Panc1 (cell line): ENCODE results near the gene CTTNBP2NL. TPM values are rescaled to one million over a fixed set of nuclear protein-coding genes. Genes with fewer than 3 reads are reported as not detected.

Source experiments
- ATAC-seq: fragments of 200-7000 bp; cut with Tn5 transposase; 2 replicates; pipeline ENCODE4 v1.9.1; 2020; ENCODE audit warnings: mild to moderate bottlenecking, moderate library complexity
- BruUV-seq: library from RNA; stranded (reverse); fragments of 400-500 nt; replicated peaks from 2 replicates; lab custom pipeline; 2021; lab: Mats Ljungman, UMichigan
- CTCF ChIA-PET: fragments of 300-600 bp; sonication (Branson Sonifier 250); formaldehyde crosslinking; loops from one replicate; lab custom pipeline; 2022; ENCODE audit warnings: antibody characterized with exemption; lab: Charles Lee
- POLR2A ChIA-PET: fragments of 300-600 bp; sonication (Branson Sonifier 250); formaldehyde crosslinking; loops from one replicate; lab custom pipeline; 2022; ENCODE audit warnings: antibody characterized with exemption; lab: Charles Lee
- DNase-seq: peaks from one replicate; pipeline ENCODE4 v3.0.0-alpha.2; 2010; ENCODE audit warnings: low read depth, low spot score
- H3K27ac ChIP-seq: 2 replicates; pipeline ENCODE4 v1.5.1; 2011; ENCODE audit warnings: mild to moderate bottlenecking, low read length, inconsistent platforms
- H3K27me3 ChIP-seq: fragments of 200-500 bp; sonication (Bioruptor generic); 2 replicates; pipeline ENCODE4 v1.6.0; 2014; ENCODE audit warnings: low read length, inconsistent platforms; ENCODE audit not compliant: control insufficient read depth, insufficient read depth
- H3K36me3 ChIP-seq: fragments of 200-500 bp; sonication (Bioruptor generic); 2 replicates; pipeline ENCODE4 v1.5.1; 2014; ENCODE audit warnings: inconsistent platforms, mild to moderate bottlenecking, low read length, moderate library complexity; ENCODE audit not compliant: control insufficient read depth, insufficient read depth
- H3K4me1 ChIP-seq: 2 replicates; pipeline ENCODE4 v1.5.1; 2011; ENCODE audit warnings: inconsistent platforms, mild to moderate bottlenecking, low read length, moderate library complexity; ENCODE audit not compliant: control insufficient read depth, insufficient read depth
- H3K4me3 ChIP-seq, 2 experiments: 2 replicates each; pipeline ENCODE4 v1.5.1; 2011 to 2012; ENCODE audit warnings: low read depth in 2 of 2, low read length in 2 of 2, mild to moderate bottlenecking in 2 of 2, inconsistent platforms in 1 of 2, moderate library complexity in 1 of 2
- H3K9me3 ChIP-seq: fragments of 200-500 bp; sonication (Bioruptor generic); 2 replicates; pipeline ENCODE4 v1.5.1; 2014; ENCODE audit warnings: low read depth, mild to moderate bottlenecking, inconsistent platforms, low read length, moderate library complexity; ENCODE audit not compliant: control insufficient read depth, insufficient read depth
- CTCF ChIP-seq: fragments of 450-650 bp; IDR thresholded peaks from 2 replicates; pipeline ENCODE4 v1.5.1; 2017; ENCODE audit warnings: mild to moderate bottlenecking
- POLR2AphosphoS5 ChIP-seq: IDR thresholded peaks from 2 replicates; pipeline ENCODE4 v1.6.1; 2012; ENCODE audit warnings: mild to moderate bottlenecking, low read depth, low read length, moderate library complexity
- SIN3A ChIP-seq: IDR thresholded peaks from 2 replicates; pipeline ENCODE4 v1.6.1; 2012; ENCODE audit warnings: low read depth, mild to moderate bottlenecking, low read length, moderate library complexity, borderline replicate concordance; ENCODE audit not compliant: insufficient read depth
- TCF7L2 ChIP-seq: IDR thresholded peaks from 2 replicates; pipeline ENCODE4 v1.6.1; 2011; ENCODE audit warnings: mild to moderate bottlenecking, low read depth, low read length, inconsistent platforms
- in situ Hi-C: cut with HindIII; loops from 2 replicates; pipeline ENCODE4 v1.10.0; 2016; ENCODE audit warnings: low sequenced_read_pairs, low pct_unique_long_range_greater_than_20kb
- intact Hi-C: fragments of 100-400 bp; cut with micrococcal nuclease; formaldehyde crosslinking; loops from one replicate; pipeline ENCODE4 v1.10.0; 2022; ENCODE audit not compliant: unreplicated experiment
- total RNA-seq: library from RNA; stranded (reverse); gene quantifications from one replicate; pipeline ENCODE4 v1.2.1, GENCODE V29; 2021; ENCODE audit not compliant: unreplicated experiment
- TF ChIP-seq, protein P1 (sequence below), 2 experiments: IDR thresholded peaks; 2 replicates each; pipeline ENCODE4 v1.6.1; 2011 to 2012; ENCODE audit warnings: low read depth in 2 of 2, control low read depth in 1 of 2, low read length in 1 of 2, mild to moderate bottlenecking in 1 of 2, moderate library complexity in 1 of 2; ENCODE audit not compliant: insufficient read depth in 1 of 2

The CTTNBP2NL gene
- total RNA-seq, 1 experiment from 2014 or later, result 18.4 TPM

DNA sequence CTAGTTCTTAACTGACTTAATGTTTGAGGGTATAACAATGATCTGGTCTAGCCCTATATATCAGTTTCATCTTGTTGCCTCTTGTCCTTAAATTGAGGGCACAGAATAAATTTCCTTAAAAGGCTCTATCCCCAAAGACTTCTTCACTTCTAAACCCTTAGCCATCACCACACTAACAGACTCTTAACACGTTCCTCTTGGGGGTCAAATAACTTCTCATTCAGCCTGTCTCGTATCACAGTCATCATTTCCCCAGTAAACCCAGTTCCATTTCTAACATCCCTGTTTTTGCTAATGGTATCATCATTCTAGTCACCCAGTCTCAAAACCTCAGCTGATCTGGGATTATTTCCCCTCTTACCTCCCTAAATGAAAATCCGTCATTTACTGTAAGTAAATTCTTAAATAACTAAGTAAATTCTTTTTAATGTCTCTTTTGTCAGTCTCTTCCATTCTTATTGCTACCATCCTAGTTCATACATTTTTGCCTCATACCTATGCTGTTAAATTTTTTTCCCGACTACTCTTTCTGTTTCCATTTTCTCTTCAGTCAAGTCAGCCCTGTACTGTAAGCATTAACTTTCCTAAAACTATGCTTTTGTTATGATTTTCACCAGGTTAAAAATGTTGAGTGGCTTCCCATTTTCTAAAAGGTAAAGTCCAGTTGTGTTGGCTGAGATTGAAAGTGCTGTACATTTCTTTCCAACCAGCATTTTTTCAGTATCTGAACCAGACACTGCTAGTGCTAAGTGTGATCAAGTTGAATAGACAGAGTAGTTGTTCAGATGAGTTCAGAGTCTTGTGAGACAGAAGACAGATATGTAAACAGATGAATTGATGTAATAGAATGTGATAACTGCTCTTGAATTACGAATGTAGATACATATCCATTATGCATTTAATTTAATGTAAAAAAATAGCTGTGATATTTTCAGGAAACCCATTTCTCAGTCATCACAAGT, 6.9 kb downstream of the CTTNBP2NL start:
- no peak for ATAC-seq
- H3K27ac ChIP-seq, result no peak overlapping the region
- no peaks in the 10 kb centered on the region for H3K27me3 ChIP-seq
- no peak overlapping the region for H3K4me3 ChIP-seq
- no peak for DNase-seq
- in situ Hi-C loops (no loop called here), intact Hi-C loops (no loop called here)
- no TSS peak for BruUV-seq
- ChIA-PET POLR2A (no interaction called here), CTCF (no interaction called here)
- peaks cover 3% of the 10 kb centered on the region for H3K4me1 ChIP-seq
- TF ChIP-seq POLR2AphosphoS5 (no peak), TCF7L2 (no peak), CTCF (no peak), SIN3A (no peak)
- TF ChIP-seq, protein P1, sequence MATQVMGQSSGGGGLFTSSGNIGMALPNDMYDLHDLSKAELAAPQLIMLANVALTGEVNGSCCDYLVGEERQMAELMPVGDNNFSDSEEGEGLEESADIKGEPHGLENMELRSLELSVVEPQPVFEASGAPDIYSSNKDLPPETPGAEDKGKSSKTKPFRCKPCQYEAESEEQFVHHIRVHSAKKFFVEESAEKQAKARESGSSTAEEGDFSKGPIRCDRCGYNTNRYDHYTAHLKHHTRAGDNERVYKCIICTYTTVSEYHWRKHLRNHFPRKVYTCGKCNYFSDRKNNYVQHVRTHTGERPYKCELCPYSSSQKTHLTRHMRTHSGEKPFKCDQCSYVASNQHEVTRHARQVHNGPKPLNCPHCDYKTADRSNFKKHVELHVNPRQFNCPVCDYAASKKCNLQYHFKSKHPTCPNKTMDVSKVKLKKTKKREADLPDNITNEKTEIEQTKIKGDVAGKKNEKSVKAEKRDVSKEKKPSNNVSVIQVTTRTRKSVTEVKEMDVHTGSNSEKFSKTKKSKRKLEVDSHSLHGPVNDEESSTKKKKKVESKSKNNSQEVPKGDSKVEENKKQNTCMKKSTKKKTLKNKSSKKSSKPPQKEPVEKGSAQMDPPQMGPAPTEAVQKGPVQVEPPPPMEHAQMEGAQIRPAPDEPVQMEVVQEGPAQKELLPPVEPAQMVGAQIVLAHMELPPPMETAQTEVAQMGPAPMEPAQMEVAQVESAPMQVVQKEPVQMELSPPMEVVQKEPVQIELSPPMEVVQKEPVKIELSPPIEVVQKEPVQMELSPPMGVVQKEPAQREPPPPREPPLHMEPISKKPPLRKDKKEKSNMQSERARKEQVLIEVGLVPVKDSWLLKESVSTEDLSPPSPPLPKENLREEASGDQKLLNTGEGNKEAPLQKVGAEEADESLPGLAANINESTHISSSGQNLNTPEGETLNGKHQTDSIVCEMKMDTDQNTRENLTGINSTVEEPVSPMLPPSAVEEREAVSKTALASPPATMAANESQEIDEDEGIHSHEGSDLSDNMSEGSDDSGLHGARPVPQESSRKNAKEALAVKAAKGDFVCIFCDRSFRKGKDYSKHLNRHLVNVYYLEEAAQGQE (IDR thresholded peaks at IDR 0.05; ENCODE audit: insufficient read depth in 1 of 2, low read depth in 2 of 2, low read length in 1 of 2), result no peak
- no peaks in the 10 kb centered on the region for H3K36me3 ChIP-seq
- no peaks in the 10 kb centered on the region for H3K9me3 ChIP-seq

DNA sequence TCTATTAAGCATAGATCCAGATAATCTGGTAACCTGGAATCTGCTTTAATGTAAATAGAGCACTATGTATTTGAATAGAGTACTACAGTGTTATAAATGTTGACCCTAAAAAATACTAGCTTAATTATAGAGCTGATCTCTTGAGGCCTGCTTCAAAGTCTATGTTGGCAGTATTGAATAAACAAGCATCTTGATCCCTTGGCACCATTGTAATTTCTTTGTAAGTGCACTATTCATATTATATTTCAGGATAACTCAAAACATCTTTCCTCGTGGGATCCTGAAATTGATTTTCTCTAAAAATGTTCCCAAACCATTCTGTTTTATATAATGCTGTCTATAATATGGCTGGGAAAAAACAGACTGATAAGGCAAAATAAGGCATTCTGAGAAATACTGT, 10.8 kb downstream of the CTTNBP2NL start:
- CTCF ChIA-PET, result no interaction called here
- POLR2A ChIA-PET, result no interaction called here
- intact Hi-C loops, result no loop called here
- in situ Hi-C loops, result no loop called here
- Histone ChIP-seq H3K9me3 (no peaks in the 10 kb centered on the region), H3K36me3 (no peaks in the 10 kb centered on the region), H3K4me1 (no peaks in the 10 kb centered on the region; the same call in none of the 2 replicates), H3K27me3 (no peaks in the 10 kb centered on the region), H3K27ac (no peak overlapping the region), H3K4me3 (no peak overlapping the region)
- BruUV-seq, result no TSS peak
- TF ChIP-seq CTCF (no peak), SIN3A (no peak), TCF7L2 (no peak), POLR2AphosphoS5 (no peak)
- TF ChIP-seq, protein P1 (IDR thresholded peaks at IDR 0.05; ENCODE audit: insufficient read depth in 1 of 2, low read depth in 2 of 2, low read length in 1 of 2), result no peak
- DNase-seq, result no peak
- no peak for ATAC-seq
